Loucy (cell line): ENCODE results near the gene AGK.

Experiments used
- CTCF ChIP-seq: fragments of 200-600 bp; sonication (generic); conservative IDR thresholded peaks from 2 replicates; pipeline ENCODE4 v1.5.1; 2014; ENCODE audit warnings: mild to moderate bottlenecking, antibody characterized with exemption, low read length
- EZH2phosphoT487 ChIP-seq: fragments of 200-600 bp; IDR thresholded peaks from 2 replicates; pipeline ENCODE4 v1.6.1; 2018; ENCODE audit warnings: antibody characterized with exemption, mild to moderate bottlenecking, moderate library complexity, borderline replicate concordance

GRCh38 chr7:141698247-141699015 lies 147.2 kb downstream of the AGK start:
- TF ChIP-seq CTCF = no peak
- TF ChIP-seq EZH2phosphoT487 = no peak
